ENCODE measurements around the gene CPEB2. TPM values are rescaled to one million over a fixed set of nuclear protein-coding genes. Genes with fewer than 3 reads are reported as not detected.

Gene CPEB2
- total and polyA plus RNA-seq, 10 donors = 3.2 to 21.8 (median 15.4) TPM

- H3K4me1 ChIP-seq = no peaks in the 10 kb centered on the region
- no peaks in the 10 kb centered on the region for H3K36me3 ChIP-seq
- 62 to 73% (median 65%) methylated on average over 1 of the region's 1 CpG for WGBS, 5 donors
- DNase-seq = no peak
- no peak for TF ChIP-seq POLR2AphosphoS5 (IDR thresholded peaks at IDR 0.05)
- TF ChIP-seq CTCF (IDR thresholded peaks at IDR 0.05 in 8 of 11, conservative IDR thresholded peaks at IDR 0.05 in 3 of 11) = no peak
- no peak for TF ChIP-seq POLR2A (IDR thresholded peaks at IDR 0.05)
- peaks cover 0 to 5% (median 0%) of the 10 kb centered on the region in 8 donors for H3K9me3 ChIP-seq
- H3K27me3 ChIP-seq (replicated peaks in 1 of 7) = no peaks in the 10 kb centered on the region
- no peak overlapping the region for H3K27ac ChIP-seq
- H3K4me3 ChIP-seq = no peak overlapping the region
- intact Hi-C loops (cut with DNase I; ENCODE audit: low total_unique reads) = no loop called here
Measured at GRCh38 chr4:15100380-15100779, 98.1 kb downstream of the CPEB2 start.

- no peak for DNase-seq
- no peak overlapping the region for H3K27ac ChIP-seq
- WGBS, 5 donors = 67 to 83% (median 78%) methylated on average over 7 of the region's 7 CpGs
- intact Hi-C loops (cut with DNase I; ENCODE audit: low total_unique reads) = no loop called here
- H3K4me3 ChIP-seq = no peak overlapping the region
- TF ChIP-seq POLR2A (IDR thresholded peaks at IDR 0.05) (no peak), CTCF (IDR thresholded peaks at IDR 0.05 in 8 of 11, conservative IDR thresholded peaks at IDR 0.05 in 3 of 11) (no peak), POLR2AphosphoS5 (IDR thresholded peaks at IDR 0.05) (no peak)
- H3K36me3 ChIP-seq = no peaks in the 10 kb centered on the region
- H3K27me3 ChIP-seq (replicated peaks in 1 of 7) = no peaks in the 10 kb centered on the region
- H3K4me1 ChIP-seq = no peaks in the 10 kb centered on the region
- peaks cover 0 to 5% (median 0%) of the 10 kb centered on the region in 8 donors for H3K9me3 ChIP-seq
Measured at GRCh38 chr4:15100994-15101695, 98.9 kb downstream of the CPEB2 start.

- peaks cover 0 to 5% (median 0%) of the 10 kb centered on the region in 8 donors for H3K9me3 ChIP-seq
- intact Hi-C loops (cut with DNase I; ENCODE audit: low total_unique reads) = no loop called here
- no peak for DNase-seq
- 87 to 100% (median 92%) methylated on average over 1 of the region's 1 CpG for WGBS, 5 donors
- TF ChIP-seq POLR2AphosphoS5 (IDR thresholded peaks at IDR 0.05) (no peak), POLR2A (IDR thresholded peaks at IDR 0.05) (no peak), CTCF (IDR thresholded peaks at IDR 0.05 in 8 of 11, conservative IDR thresholded peaks at IDR 0.05 in 3 of 11) (no peak)
- H3K4me1 ChIP-seq = no peaks in the 10 kb centered on the region
- H3K36me3 ChIP-seq = no peaks in the 10 kb centered on the region
- no peak overlapping the region for H3K4me3 ChIP-seq
- no peak overlapping the region for H3K27ac ChIP-seq
- no peaks in the 10 kb centered on the region for H3K27me3 ChIP-seq (replicated peaks in 1 of 7)
Measured at GRCh38 chr4:15104825-15105224, 102.5 kb downstream of the CPEB2 start.

- Histone ChIP-seq H3K27me3 (replicated peaks in 1 of 7) (no peaks in the 10 kb centered on the region), H3K36me3 (no peaks in the 10 kb centered on the region), H3K27ac (no peak overlapping the region), H3K4me1 (no peaks in the 10 kb centered on the region), H3K4me3 (no peak overlapping the region), H3K9me3 (peaks cover 0 to 5% (median 0%) of the 10 kb centered on the region in 8 donors)
- TF ChIP-seq POLR2A (IDR thresholded peaks at IDR 0.05) (no peak), POLR2AphosphoS5 (IDR thresholded peaks at IDR 0.05) (no peak), CTCF (IDR thresholded peaks at IDR 0.05 in 8 of 11, conservative IDR thresholded peaks at IDR 0.05 in 3 of 11) (no peak)
- 49 to 79% (median 67%) methylated on average over 5 of the region's 5 CpGs for WGBS, 5 donors
- intact Hi-C loops (cut with DNase I; ENCODE audit: low total_unique reads) = no loop called here
- DNase-seq = no peak
Measured at GRCh38 chr4:15106399-15106798, 104.1 kb downstream of the CPEB2 start.
